H1 (cell line): ENCODE data around the gene HYDIN.
"Not testable (repeated sequence)": the region's sequence is repeated elsewhere in the genome, so short reads cannot be mapped to it uniquely, and the experiment has no call there.

ENCODE experiments used
- CBX5 ChIP-seq: fragments of 300-800, 300-1000 bp; sonication (generic); IDR thresholded peaks from 2 replicates; pipeline ENCODE4 v1.7.1; 2016; ENCODE audit warnings: antibody characterized with exemption, low read length, low read depth
- CEBPB ChIP-seq: IDR thresholded peaks from 2 replicates; pipeline ENCODE4 v1.6.1; 2012; ENCODE audit warnings: low read depth, low read length
- CHD2 ChIP-seq: IDR thresholded peaks from 2 replicates; pipeline ENCODE4 v1.6.1; 2012; ENCODE audit warnings: low read length, improper control_type of control experiment
- CREB1 ChIP-seq: IDR thresholded peaks from 2 replicates; pipeline ENCODE4 v1.6.1; 2012; ENCODE audit warnings: inconsistent platforms
- EP300 ChIP-seq, 2 experiments: IDR thresholded peaks; 1 replicate in 1 of 2; 2 replicates in 1 of 2; pipeline ENCODE4 v1.6.1; 2011 to 2012; ENCODE audit warnings: low read depth in 2 of 2, low read length in 2 of 2, mild to moderate bottlenecking in 2 of 2, borderline replicate concordance in 1 of 2, inconsistent platforms in 1 of 2, moderate library complexity in 1 of 2
- EZH2 ChIP-seq: fragments of 200-600 bp; sonication (generic); IDR thresholded peaks from 2 replicates; pipeline ENCODE4 v1.7.1; 2012; ENCODE audit warnings: low read depth, mild to moderate bottlenecking, moderate library complexity, low read length, inconsistent platforms; ENCODE audit not compliant: severe bottlenecking
- POLR2A ChIP-seq, 2 experiments: IDR thresholded peaks; 1 replicate in 1 of 2; 2 replicates in 1 of 2; pipeline ENCODE4 v1.6.1; 2011; ENCODE audit warnings: low read depth in 2 of 2, low read length in 2 of 2, mild to moderate bottlenecking in 2 of 2; ENCODE audit errors: control extremely low read depth in 1 of 2
- RAD21 ChIP-seq, 2 experiments: IDR thresholded peaks in 1 of 2; conservative IDR thresholded peaks in 1 of 2; 2 replicates each; pipeline ENCODE4 v1.6.1; 2011; ENCODE audit warnings: low read depth in 2 of 2, low read length in 2 of 2, improper control_type of control experiment in 1 of 2, inconsistent platforms in 1 of 2, mild to moderate bottlenecking in 1 of 2, moderate library complexity in 1 of 2
- RFX5 ChIP-seq: IDR thresholded peaks from 2 replicates; pipeline ENCODE4 v1.6.1; 2011; ENCODE audit warnings: low read depth, low read length, improper control_type of control experiment, borderline replicate concordance
- TAF1 ChIP-seq: IDR thresholded peaks from 2 replicates; pipeline ENCODE4 v1.6.1; 2011; ENCODE audit warnings: mild to moderate bottlenecking, low read depth, low read length
- TEAD4 ChIP-seq: IDR thresholded peaks from 2 replicates; pipeline ENCODE4 v1.6.1; 2012; ENCODE audit warnings: low read depth, low read length, inconsistent platforms, mixed read lengths
- TF ChIP-seq, protein P1 (sequence below): IDR thresholded peaks from 2 replicates; pipeline ENCODE4 v1.6.1; 2011; ENCODE audit warnings: low read length, improper control_type of control experiment
- TF ChIP-seq, protein P2 (sequence below), 3 experiments: IDR thresholded peaks; 1 replicate in 2 of 3; 2 replicates in 1 of 3; pipeline versions ENCODE4 v1.5.1 to v1.6.1; 2011; ENCODE audit warnings: low read length in 3 of 3, mild to moderate bottlenecking in 3 of 3, inconsistent platforms in 2 of 3, low read depth in 1 of 3, moderate library complexity in 1 of 3; ENCODE audit not compliant: insufficient read depth in 1 of 3; ENCODE audit errors: control extremely low read depth in 1 of 3

GRCh38 chr16:70954922-70955321 is 275.6 kb downstream of the HYDIN start:
- TF ChIP-seq, protein P1, sequence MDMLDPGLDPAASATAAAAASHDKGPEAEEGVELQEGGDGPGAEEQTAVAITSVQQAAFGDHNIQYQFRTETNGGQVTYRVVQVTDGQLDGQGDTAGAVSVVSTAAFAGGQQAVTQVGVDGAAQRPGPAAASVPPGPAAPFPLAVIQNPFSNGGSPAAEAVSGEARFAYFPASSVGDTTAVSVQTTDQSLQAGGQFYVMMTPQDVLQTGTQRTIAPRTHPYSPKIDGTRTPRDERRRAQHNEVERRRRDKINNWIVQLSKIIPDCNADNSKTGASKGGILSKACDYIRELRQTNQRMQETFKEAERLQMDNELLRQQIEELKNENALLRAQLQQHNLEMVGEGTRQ: not testable (repeated sequence)
- not testable (repeated sequence) for TF ChIP-seq TAF1; EP300 (IDR thresholded peaks at IDR 0.05; ENCODE audit: borderline replicate concordance in 1 of 2, low read depth in 2 of 2, low read length in 2 of 2); CBX5; CREB1; POLR2A (IDR thresholded peaks at IDR 0.05; ENCODE audit: control extremely low read depth in 1 of 2, low read depth in 2 of 2, low read length in 2 of 2); EZH2; RFX5; CHD2; CEBPB; TEAD4
- TF ChIP-seq, protein P2, sequence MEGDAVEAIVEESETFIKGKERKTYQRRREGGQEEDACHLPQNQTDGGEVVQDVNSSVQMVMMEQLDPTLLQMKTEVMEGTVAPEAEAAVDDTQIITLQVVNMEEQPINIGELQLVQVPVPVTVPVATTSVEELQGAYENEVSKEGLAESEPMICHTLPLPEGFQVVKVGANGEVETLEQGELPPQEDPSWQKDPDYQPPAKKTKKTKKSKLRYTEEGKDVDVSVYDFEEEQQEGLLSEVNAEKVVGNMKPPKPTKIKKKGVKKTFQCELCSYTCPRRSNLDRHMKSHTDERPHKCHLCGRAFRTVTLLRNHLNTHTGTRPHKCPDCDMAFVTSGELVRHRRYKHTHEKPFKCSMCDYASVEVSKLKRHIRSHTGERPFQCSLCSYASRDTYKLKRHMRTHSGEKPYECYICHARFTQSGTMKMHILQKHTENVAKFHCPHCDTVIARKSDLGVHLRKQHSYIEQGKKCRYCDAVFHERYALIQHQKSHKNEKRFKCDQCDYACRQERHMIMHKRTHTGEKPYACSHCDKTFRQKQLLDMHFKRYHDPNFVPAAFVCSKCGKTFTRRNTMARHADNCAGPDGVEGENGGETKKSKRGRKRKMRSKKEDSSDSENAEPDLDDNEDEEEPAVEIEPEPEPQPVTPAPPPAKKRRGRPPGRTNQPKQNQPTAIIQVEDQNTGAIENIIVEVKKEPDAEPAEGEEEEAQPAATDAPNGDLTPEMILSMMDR (IDR thresholded peaks at IDR 0.05; ENCODE audit: control extremely low read depth in 1 of 3, insufficient read depth in 1 of 3, low read depth in 1 of 3, low read length in 3 of 3): not testable (repeated sequence)
- 0 out of 4 replicates have a peak, but pooled peaks of 1 of the 2 experiments have one; percentile 5 for TF ChIP-seq RAD21 (IDR thresholded peaks at IDR 0.05 in 1 of 2, conservative IDR thresholded peaks at IDR 0.05 in 1 of 2; ENCODE audit: low read depth in 2 of 2, low read length in 2 of 2)
